ENCODE measurements around the gene TYSND1.
"Not testable (repeated sequence)": the region's sequence is repeated elsewhere in the genome, so short reads cannot be mapped to it uniquely, and the experiment has no call there.

TYSND1 gene

GRCh38 chr10:70146489-70147258 is at the start of gene TYSND1:
TSS of gene TYSND1 (minus strand) at chr10:70146700. CDS start at chr10:70146586, 114 bp downstream.
- peak; percentile 78 to 90 (median 87) for DNase-seq (ENCODE audit: low read depth in 3 of 3)

GRCh38 chr10:70193391-70193844 is 46.9 kb upstream of the TYSND1 start:
- DNase-seq (ENCODE audit: low read depth in 3 of 3): no peak

- DNase-seq (ENCODE audit: low read depth in 3 of 3): no peak
Measured at GRCh38 chr10:70192326-70192968, 45.9 kb upstream of the TYSND1 start.

- no peak for DNase-seq (ENCODE audit: low read depth in 3 of 3)
Measured at GRCh38 chr10:70191972-70192305, 45.4 kb upstream of the TYSND1 start.

- no peak for DNase-seq (ENCODE audit: low read depth in 3 of 3)
Measured at GRCh38 chr10:70191161-70191971, 44.9 kb upstream of the TYSND1 start.

GRCh38 chr10:70190581-70190980 is 44.1 kb upstream of the TYSND1 start:
- no peak for DNase-seq (ENCODE audit: low read depth in 3 of 3)

GRCh38 chr10:70190102-70190501 is 43.6 kb upstream of the TYSND1 start:
- DNase-seq (ENCODE audit: low read depth in 3 of 3): no peak

GRCh38 chr10:70188768-70189167 is 42.3 kb upstream of the TYSND1 start:
- DNase-seq (ENCODE audit: low read depth in 3 of 3): no peak

- no peak for DNase-seq (ENCODE audit: low read depth in 3 of 3)
Measured at GRCh38 chr10:70186571-70186970, 40.1 kb upstream of the TYSND1 start.

- no peak for DNase-seq (ENCODE audit: low read depth in 3 of 3)
Measured at GRCh38 chr10:70186090-70186489, 39.6 kb upstream of the TYSND1 start.

- no peak for DNase-seq (ENCODE audit: low read depth in 3 of 3)
Measured at GRCh38 chr10:70183304-70183703, 36.8 kb upstream of the TYSND1 start.

GRCh38 chr10:70179209-70179608 is 32.7 kb upstream of the TYSND1 start:
- DNase-seq (ENCODE audit: low read depth in 3 of 3): not testable (repeated sequence)

- no peak for DNase-seq (ENCODE audit: low read depth in 3 of 3)
Measured at GRCh38 chr10:70178139-70178725, 31.7 kb upstream of the TYSND1 start.

- no peak for DNase-seq (ENCODE audit: low read depth in 3 of 3)
Measured at GRCh38 chr10:70176441-70176840, 29.9 kb upstream of the TYSND1 start.

GRCh38 chr10:70175516-70175915 is 29.0 kb upstream of the TYSND1 start:
- no peak for DNase-seq (ENCODE audit: low read depth in 3 of 3)

GRCh38 chr10:70174058-70174741 is 27.7 kb upstream of the TYSND1 start:
- no peak for DNase-seq (ENCODE audit: low read depth in 3 of 3)

GRCh38 chr10:70169649-70170364 is 23.3 kb upstream of the TYSND1 start:
- no peak for DNase-seq (ENCODE audit: low read depth in 3 of 3)

- no peak for DNase-seq (ENCODE audit: low read depth in 3 of 3)
Measured at GRCh38 chr10:70169011-70169410, 22.5 kb upstream of the TYSND1 start.

GRCh38 chr10:70167246-70167645 is 20.7 kb upstream of the TYSND1 start:
- DNase-seq (ENCODE audit: low read depth in 3 of 3): no peak

GRCh38 chr10:70166394-70166793 is 19.9 kb upstream of the TYSND1 start:
- DNase-seq (ENCODE audit: low read depth in 3 of 3): no peak

GRCh38 chr10:70164163-70164562 is 17.7 kb upstream of the TYSND1 start:
- no peak for DNase-seq (ENCODE audit: low read depth in 3 of 3)
